IPS DF 4.7 (cell line): ENCODE data around the gene ANKRD6.

ENCODE experiments used
- DNase-seq: peaks from one replicate; pipeline ENCODE4 v3.0.0-alpha.2; 2013; ENCODE audit warnings: low spot score; ENCODE audit errors: extremely low read depth

Gene ANKRD6

GRCh38 chr6:89467437-89467836 is 34.5 kb downstream of the ANKRD6 start:
- no peak for DNase-seq

- DNase-seq = no peak
These were observed 36.0 kb downstream of the ANKRD6 start for GRCh38 chr6:89468998-89469397.

GRCh38 chr6:89471287-89471867 is 38.4 kb downstream of the ANKRD6 start:
- no peak for DNase-seq

- DNase-seq = no peak
These were observed 42.1 kb downstream of the ANKRD6 start for GRCh38 chr6:89475101-89475500.

- DNase-seq = no peak
These were observed 42.7 kb downstream of the ANKRD6 start for GRCh38 chr6:89475634-89476033.

GRCh38 chr6:89479897-89480296 is 46.9 kb downstream of the ANKRD6 start:
- DNase-seq = no peak

- DNase-seq = no peak
These were observed 48.7 kb downstream of the ANKRD6 start for GRCh38 chr6:89481695-89482094.

GRCh38 chr6:89482126-89482525 is 49.2 kb downstream of the ANKRD6 start:
- no peak for DNase-seq

GRCh38 chr6:89483111-89483720 is 50.3 kb downstream of the ANKRD6 start:
- peak; percentile 60 for DNase-seq

- no peak for DNase-seq
These were observed 52.4 kb downstream of the ANKRD6 start for GRCh38 chr6:89485320-89485719.

- no peak for DNase-seq
These were observed 54.9 kb downstream of the ANKRD6 start for GRCh38 chr6:89487864-89488263.

GRCh38 chr6:89488438-89488837 is 55.5 kb downstream of the ANKRD6 start:
- DNase-seq = no peak

- DNase-seq = no peak
These were observed 56.1 kb downstream of the ANKRD6 start for GRCh38 chr6:89489078-89489477.

- DNase-seq = no peak
These were observed 59.2 kb downstream of the ANKRD6 start for GRCh38 chr6:89492025-89492640.

GRCh38 chr6:89494131-89494793 is 61.3 kb downstream of the ANKRD6 start:
- DNase-seq = no peak

GRCh38 chr6:89495961-89496535 is 63.1 kb downstream of the ANKRD6 start:
- no peak for DNase-seq

GRCh38 chr6:89500611-89501010 is 67.7 kb downstream of the ANKRD6 start:
- no peak for DNase-seq

- DNase-seq = no peak
These were observed 68.3 kb downstream of the ANKRD6 start for GRCh38 chr6:89501222-89501621.

- DNase-seq = no peak
These were observed 68.8 kb downstream of the ANKRD6 start for GRCh38 chr6:89501753-89502152.

GRCh38 chr6:89503641-89504040 is 70.7 kb downstream of the ANKRD6 start:
- no peak for DNase-seq

- DNase-seq = no peak
These were observed 72.9 kb downstream of the ANKRD6 start for GRCh38 chr6:89505847-89506246.
